ENCODE data around the gene GATAD2B.
"Not testable (repeated sequence)": the region's sequence is repeated elsewhere in the genome, so short reads cannot be mapped to it uniquely, and the experiment has no call there.

GATAD2B gene

DNA sequence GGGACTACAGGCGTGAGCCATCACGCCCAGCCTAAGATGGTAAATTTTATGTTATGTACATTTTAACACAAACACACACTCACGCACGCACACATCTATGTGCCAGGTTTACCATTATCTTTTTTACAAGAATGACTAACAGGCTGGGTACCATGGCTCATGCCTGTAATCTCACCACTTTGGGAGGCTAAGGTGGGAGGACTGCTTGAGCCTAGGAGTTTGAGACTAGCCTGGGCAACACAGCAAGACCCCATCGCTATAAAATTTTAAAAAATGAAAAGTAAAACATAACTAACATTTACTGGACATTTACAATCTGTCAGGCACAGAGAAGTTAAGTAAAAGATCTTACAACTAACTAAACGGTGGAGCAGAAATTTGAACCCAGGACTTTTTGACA is 14.7 kb downstream of the GATAD2B start:
- ATAC-seq (replicated peaks) (no peak), DNase-seq (no peak)
- Mint-ChIP-seq H3K9me3 (peaks cover 3 to 4% of the 10 kb centered on the region in 2 donors), H3K27me3 (no peaks in the 10 kb centered on the region), H3K36me3 (peaks cover 20 to 37% of the 10 kb centered on the region in 2 donors), H3K4me1 (peaks cover 10 to 44% of the 10 kb centered on the region in 2 donors), H3K4me3 (no peak overlapping the region), H3K27ac (no peak overlapping the region)

DNA sequence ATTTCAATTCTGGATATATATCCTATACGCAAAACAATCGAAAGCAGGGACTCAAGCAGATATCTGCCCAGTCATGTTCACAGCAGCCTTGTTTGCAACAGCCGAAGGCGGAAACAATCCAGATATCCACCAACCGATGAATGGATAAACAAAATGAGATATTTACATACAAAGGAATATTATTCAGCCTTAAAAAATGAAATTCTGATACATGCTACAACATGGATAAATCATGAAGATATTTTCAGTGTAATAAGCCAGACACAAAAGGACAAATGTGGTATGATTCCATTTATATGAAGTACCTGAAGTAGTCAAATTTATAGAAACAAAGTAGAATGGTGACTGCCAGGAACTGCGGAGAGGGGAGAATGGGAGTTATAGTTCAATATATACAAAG is 15.6 kb downstream of the GATAD2B start:
- H3K9me3 Mint-ChIP-seq, result peaks cover 3 to 4% of the 10 kb centered on the region in 2 donors
- no peak for DNase-seq
- H3K27me3 Mint-ChIP-seq, result no peaks in the 10 kb centered on the region
- no peak overlapping the region for H3K27ac Mint-ChIP-seq
- peaks cover 23 to 39% of the 10 kb centered on the region in 2 donors for H3K36me3 Mint-ChIP-seq
- H3K4me3 Mint-ChIP-seq, result no peak overlapping the region
- H3K4me1 Mint-ChIP-seq, result peaks cover 13 to 48% of the 10 kb centered on the region in 2 donors
- no peak for ATAC-seq (replicated peaks)

DNA sequence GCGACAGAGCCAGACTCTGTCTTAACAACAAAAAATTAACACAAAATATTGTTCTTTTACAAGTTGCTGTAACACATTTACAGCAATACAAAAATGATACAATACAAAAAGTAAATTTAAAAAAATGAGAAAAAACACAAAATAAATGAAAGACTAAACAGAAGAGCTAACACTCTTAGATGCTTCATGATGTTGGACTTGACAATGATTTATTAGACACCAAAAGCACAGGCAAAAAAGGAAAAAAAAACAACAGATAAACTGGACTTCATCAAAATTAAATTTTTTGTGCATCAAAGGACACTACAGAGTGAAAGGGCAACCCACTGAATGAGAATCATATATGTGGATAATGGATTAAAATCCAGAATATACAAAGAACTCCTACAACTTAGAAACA is 16.4 kb downstream of the GATAD2B start:
- Mint-ChIP-seq H3K4me3 (no peak overlapping the region), H3K27ac (no peak overlapping the region)

DNA sequence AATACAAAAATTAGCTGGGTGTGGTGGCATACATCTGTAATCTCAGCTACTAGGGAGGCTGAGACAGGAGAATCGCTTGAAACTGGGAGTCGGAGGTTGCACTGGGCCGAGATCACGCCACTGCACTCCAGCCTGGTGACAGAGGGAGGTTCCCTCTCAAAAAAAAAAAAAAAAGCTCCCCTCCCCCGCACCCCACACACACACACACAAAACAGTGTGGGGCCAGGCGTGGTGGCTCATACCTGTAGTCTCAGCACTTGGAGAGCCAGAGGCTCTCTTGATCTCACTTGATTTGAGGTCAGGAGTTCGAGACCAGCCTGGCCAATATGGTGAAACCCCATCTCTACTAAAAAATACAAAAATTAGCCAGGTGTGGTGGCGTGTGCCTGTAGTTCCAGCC is 16.9 kb downstream of the GATAD2B start:
- Mint-ChIP-seq H3K4me1 (peaks cover 11 to 36% of the 10 kb centered on the region in 2 donors), H3K36me3 (peaks cover 18 to 33% of the 10 kb centered on the region in 2 donors), H3K27ac (peak overlapping the region; percentile 59)
- not testable (repeated sequence) for DNase-seq; H3K4me3 Mint-ChIP-seq; H3K27me3 Mint-ChIP-seq; H3K9me3 Mint-ChIP-seq; ATAC-seq (replicated peaks)

More for the DNA sequence above, 16.4 kb downstream of the GATAD2B start:
- H3K9me3 Mint-ChIP-seq, result peaks cover 0 to 3% of the 10 kb centered on the region in 2 donors
- H3K4me1 Mint-ChIP-seq, result peaks cover 11 to 40% of the 10 kb centered on the region in 2 donors
- DNase-seq (no peak), ATAC-seq (replicated peaks) (no peak)
- peaks cover 20 to 33% of the 10 kb centered on the region in 2 donors for H3K36me3 Mint-ChIP-seq
- no peaks in the 10 kb centered on the region for H3K27me3 Mint-ChIP-seq

DNA sequence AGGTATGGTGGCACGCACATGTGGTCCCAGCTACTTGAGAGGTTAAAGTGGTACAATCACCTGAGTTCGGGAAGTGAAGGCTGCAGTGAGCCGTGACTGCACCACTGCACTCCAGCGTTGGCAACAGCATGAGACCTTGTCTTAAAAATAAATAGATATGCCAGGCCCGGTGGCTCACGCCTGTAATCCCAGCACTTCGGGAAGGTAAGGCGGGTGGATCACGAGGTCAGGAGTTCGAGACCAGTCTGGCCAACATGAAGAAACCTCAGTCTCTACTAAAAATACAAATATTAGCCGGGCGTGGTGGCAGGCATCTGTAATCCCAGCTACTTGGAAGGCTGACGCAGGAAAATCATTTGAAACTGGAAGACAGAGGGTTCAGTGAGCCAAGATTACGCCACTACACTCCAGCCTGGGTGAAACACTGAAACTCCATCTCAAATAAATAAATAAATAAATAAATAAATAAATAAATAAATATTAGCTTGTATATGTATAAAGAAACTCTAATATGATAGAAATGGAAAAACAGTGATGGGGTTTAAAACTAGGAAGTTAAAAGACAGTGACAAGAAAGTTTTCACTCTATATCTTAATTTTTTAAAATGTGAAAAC is 18.8 kb downstream of the GATAD2B start:
- DNase-seq, result no peak
- no peak overlapping the region for H3K4me3 Mint-ChIP-seq
- peaks cover 18 to 34% of the 10 kb centered on the region in 2 donors for H3K36me3 Mint-ChIP-seq
- peaks cover 13 to 35% of the 10 kb centered on the region in 2 donors for H3K4me1 Mint-ChIP-seq
- ATAC-seq (replicated peaks), result no peak
- H3K27ac Mint-ChIP-seq, result no peak overlapping the region
- no peaks in the 10 kb centered on the region for H3K27me3 Mint-ChIP-seq
- peaks cover 0 to 3% of the 10 kb centered on the region in 2 donors for H3K9me3 Mint-ChIP-seq

DNA sequence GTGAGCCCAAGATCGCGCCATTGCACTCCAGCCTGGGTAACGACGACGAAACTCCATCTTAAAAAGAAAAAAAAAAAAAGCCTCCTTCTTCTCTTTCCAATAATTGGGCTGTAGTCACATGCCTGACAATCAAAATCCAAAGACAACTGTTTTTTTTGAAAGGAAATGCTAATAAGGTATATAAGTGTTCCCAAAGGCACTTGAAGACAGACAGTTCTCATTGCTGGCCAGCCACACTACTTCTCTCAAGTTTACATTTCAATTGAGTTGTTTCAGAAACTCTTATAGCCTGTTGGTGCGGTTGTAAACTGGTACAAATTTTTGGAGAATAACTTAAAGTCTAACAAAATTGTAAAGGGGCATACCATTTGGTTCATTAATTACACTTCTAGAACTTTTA is 23.3 kb downstream of the GATAD2B start:
- Mint-ChIP-seq H3K9me3 (no peaks in the 10 kb centered on the region), H3K36me3 (peaks cover 17 to 34% of the 10 kb centered on the region in 2 donors), H3K4me3 (no peak overlapping the region), H3K27me3 (no peaks in the 10 kb centered on the region), H3K4me1 (peaks cover 17 to 36% of the 10 kb centered on the region in 2 donors), H3K27ac (peak overlapping the region; percentile 20)
- DNase-seq (no peak), ATAC-seq (replicated peaks) (no peak)

DNA sequence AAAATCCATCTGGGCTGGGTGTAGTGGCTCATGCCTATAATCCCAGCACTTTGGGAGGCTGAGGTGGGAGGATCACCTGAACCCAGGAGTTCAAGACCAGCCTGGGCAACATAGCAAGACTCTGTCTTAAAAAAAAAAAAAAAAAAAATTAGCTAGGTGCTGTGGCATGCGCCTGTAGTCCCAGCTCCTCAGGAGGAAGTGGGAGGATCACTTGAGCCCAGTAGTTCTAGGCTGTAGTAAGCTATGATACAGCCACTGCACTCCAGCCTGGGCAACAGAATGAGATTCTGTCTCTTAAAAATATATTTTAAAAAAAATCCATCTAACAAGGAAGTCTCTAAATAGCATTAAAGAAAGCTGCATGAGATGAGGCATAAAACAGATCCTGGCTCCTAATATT is 26.9 kb downstream of the GATAD2B start:
- H3K27me3 Mint-ChIP-seq, H3K9me3 Mint-ChIP-seq, DNase-seq, H3K27ac Mint-ChIP-seq, H3K4me3 Mint-ChIP-seq: not testable (repeated sequence)
- H3K36me3 Mint-ChIP-seq, result peaks cover 11 to 32% of the 10 kb centered on the region in 2 donors
- peak in 1 of 2 donors; percentile 45 for ATAC-seq (replicated peaks)
- peaks cover 14 to 42% of the 10 kb centered on the region in 2 donors for H3K4me1 Mint-ChIP-seq

DNA sequence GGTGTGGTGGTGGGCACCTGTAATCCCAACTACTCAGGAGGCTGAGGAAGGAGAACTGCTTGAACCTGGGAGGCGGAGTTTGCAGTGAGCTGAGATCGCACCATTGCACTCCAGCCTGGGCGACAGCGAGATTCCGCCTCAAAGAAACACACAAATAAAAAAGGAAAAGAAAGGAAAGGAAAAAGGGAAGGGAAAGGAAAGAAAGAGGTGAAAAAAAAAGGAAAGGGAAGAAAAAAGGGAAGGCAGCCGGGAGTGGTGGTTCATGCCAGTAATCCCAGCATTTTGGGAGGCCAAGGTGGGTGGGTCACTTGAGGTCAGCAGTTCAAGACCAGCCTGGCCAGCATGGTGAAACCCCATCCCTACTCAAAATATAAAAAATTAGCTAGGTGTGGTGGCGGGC is 31.7 kb downstream of the GATAD2B start:
- H3K36me3 Mint-ChIP-seq, result peaks cover 17 to 39% of the 10 kb centered on the region in 2 donors
- peaks cover 22 to 51% of the 10 kb centered on the region in 2 donors for H3K4me1 Mint-ChIP-seq
- peak overlapping the region in 1 of 2 donors; percentile 27 for H3K4me3 Mint-ChIP-seq
- not testable (repeated sequence) for H3K9me3 Mint-ChIP-seq; DNase-seq; H3K27me3 Mint-ChIP-seq; ATAC-seq (replicated peaks)
- peak overlapping the region; percentile 21 for H3K27ac Mint-ChIP-seq

DNA sequence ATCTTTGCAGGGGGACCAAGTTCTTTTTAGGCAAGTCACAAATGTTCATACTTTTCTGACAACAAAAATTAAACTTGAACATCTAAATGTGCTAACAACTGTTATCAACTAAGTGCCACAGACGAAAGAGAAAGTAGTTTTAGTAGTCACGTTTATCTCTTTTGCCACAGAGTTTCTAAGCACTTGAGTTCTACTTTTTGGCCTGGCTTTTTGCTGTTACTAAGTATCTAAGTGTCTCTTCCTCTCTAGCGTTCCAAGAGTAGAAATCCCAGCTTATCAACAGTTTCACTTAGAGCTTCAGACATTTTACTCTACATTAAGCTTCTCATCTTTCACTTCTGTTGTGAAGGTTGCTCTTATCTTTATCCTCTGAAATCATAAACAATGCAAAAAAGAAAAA is 34.2 kb downstream of the GATAD2B start:
- H3K36me3 Mint-ChIP-seq, result peaks cover 13 to 35% of the 10 kb centered on the region in 2 donors
- peak overlapping the region; percentile 12 to 50 for H3K4me3 Mint-ChIP-seq
- H3K27ac Mint-ChIP-seq, result peak overlapping the region; percentile 25

DNA sequence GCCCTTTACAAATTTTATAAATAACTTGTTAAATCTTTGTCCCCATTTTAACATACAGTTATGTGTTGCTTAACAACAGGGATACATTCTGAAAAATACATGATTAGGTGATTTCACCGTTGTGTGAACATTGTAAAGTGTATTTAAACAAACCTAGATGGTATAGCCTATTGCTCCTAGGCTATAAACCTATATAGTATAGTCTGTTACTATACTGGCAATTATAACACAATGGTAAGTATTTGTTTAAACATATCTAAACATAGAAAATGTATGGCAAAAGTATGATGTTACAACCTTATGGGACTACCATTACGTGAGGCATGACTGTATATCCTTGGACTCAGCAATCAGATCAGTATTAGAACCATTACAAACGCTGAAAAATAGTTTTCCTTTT is 36.6 kb downstream of the GATAD2B start:
- Mint-ChIP-seq H3K36me3 (peaks cover 13 to 30% of the 10 kb centered on the region in 2 donors), H3K4me3 (no peak overlapping the region)

More for the DNA sequence above, 34.2 kb downstream of the GATAD2B start:
- H3K27me3 Mint-ChIP-seq, result no peaks in the 10 kb centered on the region
- H3K9me3 Mint-ChIP-seq, result peaks cover 0 to 2% of the 10 kb centered on the region in 2 donors
- ATAC-seq (replicated peaks), result peak in 1 of 2 donors; percentile 31
- H3K4me1 Mint-ChIP-seq, result peaks cover 17 to 54% of the 10 kb centered on the region in 2 donors
- no peak for DNase-seq

DNA sequence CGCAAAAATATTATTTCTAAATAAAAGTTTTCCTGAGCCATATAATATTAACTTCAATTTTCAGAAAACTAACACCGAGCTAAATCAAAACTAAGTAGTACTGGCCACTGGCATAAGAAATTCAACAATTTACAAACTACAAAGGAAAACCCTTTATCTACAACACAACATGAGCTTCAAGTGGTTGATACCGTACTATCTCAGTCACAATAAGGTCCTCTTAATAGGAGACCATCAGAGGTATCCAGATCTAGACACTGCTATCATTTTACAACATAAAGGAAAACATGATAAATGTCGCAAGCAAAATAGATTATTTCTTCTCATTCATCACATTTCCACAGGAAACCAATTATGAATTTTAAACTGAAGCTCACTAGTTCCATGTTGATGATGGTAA is 39.5 kb downstream of the GATAD2B start:
- ATAC-seq (replicated peaks), result no peak

More for the DNA sequence above, 36.6 kb downstream of the GATAD2B start:
- no peak for ATAC-seq (replicated peaks)
- H3K27me3 Mint-ChIP-seq, result no peaks in the 10 kb centered on the region
- H3K27ac Mint-ChIP-seq, result no peak overlapping the region
- peaks cover 17 to 47% of the 10 kb centered on the region in 2 donors for H3K4me1 Mint-ChIP-seq
- peaks cover 0 to 2% of the 10 kb centered on the region in 2 donors for H3K9me3 Mint-ChIP-seq
- DNase-seq, result no peak

DNA sequence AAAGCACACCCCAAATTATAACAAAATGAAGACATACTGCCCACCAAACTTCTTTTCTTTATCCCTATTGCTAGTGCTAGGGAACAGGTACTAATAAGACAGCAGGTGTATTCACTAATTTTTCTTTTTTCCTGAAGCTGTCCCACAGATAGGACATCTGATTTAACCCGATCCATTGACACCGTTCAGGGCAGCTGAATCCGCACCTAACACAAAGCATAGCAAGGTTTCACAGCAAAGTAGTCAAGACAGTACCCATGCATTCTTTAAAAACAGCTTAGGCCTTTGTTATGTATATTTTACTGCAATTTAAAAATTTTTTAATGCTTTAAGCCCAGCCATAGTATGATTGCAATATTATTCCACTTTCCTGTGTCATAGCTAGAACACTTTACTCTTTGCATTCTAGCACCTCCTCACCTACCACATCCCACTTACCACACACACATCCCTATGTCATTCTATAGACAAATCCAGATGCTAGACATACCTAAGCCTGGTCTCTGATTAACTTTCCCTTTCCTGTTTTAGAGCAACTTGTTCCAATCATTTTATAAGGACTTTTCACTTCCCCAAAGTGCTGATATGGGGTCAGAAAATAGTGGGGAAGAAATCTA is 40.4 kb downstream of the GATAD2B start:
- Mint-ChIP-seq H3K27me3 (no peaks in the 10 kb centered on the region), H3K36me3 (peaks cover 6 to 18% of the 10 kb centered on the region in 2 donors), H3K4me3 (no peak overlapping the region), H3K9me3 (no peaks in the 10 kb centered on the region), H3K27ac (no peak overlapping the region), H3K4me1 (peaks cover 10 to 30% of the 10 kb centered on the region in 2 donors)
- DNase-seq, result no peak
- ATAC-seq (replicated peaks), result peak in 1 of 2 donors; percentile 42

More for the DNA sequence above, 39.5 kb downstream of the GATAD2B start:
- peaks cover 10 to 32% of the 10 kb centered on the region in 2 donors for H3K4me1 Mint-ChIP-seq
- no peaks in the 10 kb centered on the region for H3K9me3 Mint-ChIP-seq
- DNase-seq, result no peak
- H3K27me3 Mint-ChIP-seq, result no peaks in the 10 kb centered on the region
- no peak overlapping the region for H3K4me3 Mint-ChIP-seq
- H3K36me3 Mint-ChIP-seq, result peaks cover 5 to 17% of the 10 kb centered on the region in 2 donors
- no peak overlapping the region for H3K27ac Mint-ChIP-seq

DNA sequence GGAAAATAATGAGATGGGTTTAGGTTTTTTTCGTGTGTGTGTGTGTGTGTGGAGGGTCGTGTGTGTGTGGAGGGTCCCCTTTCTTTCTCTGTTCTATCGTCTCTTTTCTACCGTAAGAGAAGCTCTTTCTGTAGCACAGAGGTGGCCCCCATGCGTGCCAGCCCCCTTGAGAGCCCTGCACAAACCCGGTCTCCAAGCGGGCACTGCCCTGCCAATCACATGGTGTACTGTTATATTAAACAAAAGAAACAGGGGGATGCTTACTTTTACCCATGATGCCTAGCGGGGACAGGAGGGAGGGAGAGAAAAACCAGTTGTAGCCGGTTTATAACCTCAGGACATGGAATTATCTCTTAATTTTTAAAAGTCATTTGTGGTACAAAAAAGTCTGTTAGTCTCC is 41.0 kb downstream of the GATAD2B start:
- Mint-ChIP-seq H3K4me3 (no peak overlapping the region), H3K36me3 (peaks cover 6 to 13% of the 10 kb centered on the region in 2 donors), H3K4me1 (peaks cover 8 to 34% of the 10 kb centered on the region in 2 donors), H3K27me3 (no peaks in the 10 kb centered on the region), H3K27ac (no peak overlapping the region), H3K9me3 (no peaks in the 10 kb centered on the region)
- no peak for ATAC-seq (replicated peaks)
- no peak for DNase-seq

DNA sequence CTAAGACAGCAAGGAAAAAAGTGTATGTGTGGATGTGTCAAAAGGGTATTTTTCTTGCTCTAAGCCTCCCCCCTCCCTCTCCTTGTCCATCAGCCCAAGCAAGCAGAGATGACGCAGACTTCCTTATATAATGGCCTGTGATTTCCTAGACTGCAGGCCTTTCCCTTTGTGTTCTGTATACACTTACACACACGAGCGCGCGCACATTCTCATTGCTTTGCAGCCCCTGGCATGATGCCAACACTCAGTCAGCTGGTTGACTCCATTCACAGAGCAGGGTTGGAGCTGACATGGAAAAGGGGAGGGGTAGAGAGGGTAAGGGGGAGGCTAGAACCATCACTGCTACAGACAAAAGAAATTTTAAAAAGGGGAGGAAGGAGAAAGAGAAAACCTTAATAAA is 41.8 kb downstream of the GATAD2B start:
- no peak for DNase-seq
- peak; percentile 83 to 91 for ATAC-seq (replicated peaks)
- peaks cover 5 to 16% of the 10 kb centered on the region in 2 donors for H3K36me3 Mint-ChIP-seq
- no peaks in the 10 kb centered on the region for H3K9me3 Mint-ChIP-seq
- no peak overlapping the region for H3K4me3 Mint-ChIP-seq
- peaks cover 13 to 39% of the 10 kb centered on the region in 2 donors for H3K4me1 Mint-ChIP-seq
- no peak overlapping the region for H3K27ac Mint-ChIP-seq
- H3K27me3 Mint-ChIP-seq, result no peaks in the 10 kb centered on the region

DNA sequence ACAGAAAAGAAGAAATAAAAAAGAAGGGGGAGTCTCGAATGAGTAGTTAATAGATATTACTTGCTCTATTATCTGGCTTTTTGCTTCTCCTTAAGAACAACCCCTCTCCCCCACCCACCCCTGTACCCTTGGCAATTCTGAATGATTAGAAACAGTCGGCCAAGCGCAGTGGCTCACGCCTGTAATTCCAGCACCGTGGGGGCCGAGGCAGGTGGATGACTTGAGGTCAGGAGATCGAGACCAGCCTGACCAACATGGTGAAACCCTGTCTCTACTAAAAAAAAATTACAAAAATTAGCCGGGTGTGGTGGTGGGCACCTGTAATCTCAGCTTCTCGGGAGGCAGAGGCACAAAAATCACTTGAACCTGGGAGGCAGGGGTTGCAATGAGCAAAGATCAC is 42.7 kb downstream of the GATAD2B start:
- Mint-ChIP-seq H3K27ac (no peak overlapping the region), H3K4me3 (no peak overlapping the region), H3K4me1 (peaks cover 11 to 39% of the 10 kb centered on the region in 2 donors), H3K9me3 (no peaks in the 10 kb centered on the region), H3K36me3 (peaks cover 7 to 16% of the 10 kb centered on the region in 2 donors), H3K27me3 (no peaks in the 10 kb centered on the region)
- ATAC-seq (replicated peaks) (no peak), DNase-seq (no peak)

All from stimulated activated naive B cell treated with anti-CD40 and anti-IgM and Interleukin-4, amounts not matched to agents 10 μg/mL and 1 μg/mL and 100 μg/mL, for 72 hours (primary cell).